Hepatocyte (in vitro differentiated cells): ENCODE data around the gene SLC22A15. TPM values are rescaled to one million over a fixed set of nuclear protein-coding genes. Genes with fewer than 3 reads are reported as not detected.

ENCODE experiments used
- DNase-seq: peaks from one replicate; pipeline ENCODE4 v3.0.0-alpha.2; 2016; ENCODE audit warnings: low spot score
- H2AFZ ChIP-seq: fragments of 200-600 bp; sonication (generic); 2 replicates; pipeline ENCODE4 v1.6.0; 2016; ENCODE audit warnings: antibody characterized with exemption, mild to moderate bottlenecking
- H3K27ac ChIP-seq: fragments of 200-600 bp; sonication (generic); 2 replicates; pipeline ENCODE4 v1.5.1; 2016; ENCODE audit warnings: mild to moderate bottlenecking
- H3K27me3 ChIP-seq: fragments of 200-600 bp; sonication (generic); 2 replicates; pipeline ENCODE4 v1.6.1; 2016
- H3K36me3 ChIP-seq: fragments of 200-600 bp; sonication (generic); replicated peaks from 2 replicates; pipeline ENCODE4 v1.5.1; 2016; ENCODE audit warnings: low read depth; ENCODE audit not compliant: insufficient read depth
- H3K4me1 ChIP-seq: fragments of 200-600 bp; sonication (generic); 2 replicates; pipeline ENCODE4 v1.5.1; 2016; ENCODE audit warnings: mild to moderate bottlenecking, moderate library complexity; ENCODE audit not compliant: insufficient read depth
- H3K4me2 ChIP-seq: fragments of 200-600 bp; sonication (generic); 2 replicates; pipeline ENCODE4 v1.6.0; 2016
- H3K4me3 ChIP-seq: fragments of 200-600 bp; sonication (generic); 2 replicates; pipeline ENCODE4 v1.5.1; 2016; ENCODE audit warnings: mild to moderate bottlenecking
- H3K79me2 ChIP-seq: fragments of 200-600 bp; sonication (generic); 2 replicates; pipeline ENCODE4 v1.6.0; 2017; ENCODE audit warnings: mild to moderate bottlenecking
- H3K9me2 ChIP-seq: fragments of 200-600 bp; sonication (generic); replicated peaks from 2 replicates; pipeline ENCODE4 v1.6.0; 2017; ENCODE audit warnings: mild to moderate bottlenecking; ENCODE audit not compliant: insufficient read depth
- H3K9me3 ChIP-seq: fragments of 200-600 bp; sonication (generic); 2 replicates; pipeline ENCODE4 v1.5.1; 2016; ENCODE audit warnings: low read depth, mild to moderate bottlenecking
- H4K20me1 ChIP-seq: fragments of 200-600 bp; sonication (generic); 2 replicates; pipeline ENCODE4 v1.6.0; 2016; ENCODE audit warnings: mild to moderate bottlenecking; ENCODE audit not compliant: insufficient read depth, poor library complexity, severe bottlenecking
- EZH2 ChIP-seq: fragments of 200-600 bp; sonication (generic); IDR thresholded peaks from 2 replicates; pipeline ENCODE4 v1.6.1; 2016; ENCODE audit warnings: antibody characterized with exemption, mild to moderate bottlenecking, borderline replicate concordance
- EZH2phosphoT487 ChIP-seq: fragments of 200-600 bp; sonication (generic); IDR thresholded peaks from one replicate; pipeline ENCODE4 v1.6.1; 2018; ENCODE audit warnings: antibody characterized with exemption, mild to moderate bottlenecking, low read depth, moderate library complexity; ENCODE audit not compliant: unreplicated experiment, severe bottlenecking
- WGBS: methylation state at CpG from one replicate; pipeline ENCODE4 v1.1.6; 2016; ENCODE audit warnings: low lambda C conversion rate; ENCODE audit errors: missing lambda C conversion rate; 5-methylcytosine and 5-hydroxymethylcytosine counted together
- polyA plus RNA-seq: library from polyadenylated mRNA; unstranded; fragments of >200 nt; fragmentation: Nextera tagmentation; extraction: Ambion mirVana; gene quantifications from 2 replicates; pipeline ENCODE4 v1.2.1, GENCODE V29; 2016
- total RNA-seq: library from RNA; depleted of rRNA; stranded (reverse); fragments of >200 nt; gene quantifications from 2 replicates; pipeline ENCODE4 v1.2.3, GENCODE V29; 2014
- TF ChIP-seq, protein P1 (sequence below): fragments of 200-600 bp; sonication (generic); IDR thresholded peaks from 2 replicates; pipeline ENCODE4 v1.5.1; 2016; ENCODE audit warnings: antibody characterized with exemption, mild to moderate bottlenecking; ENCODE audit not compliant: poor library complexity

The SLC22A15 gene
- total and polyA plus RNA-seq, 2 experiments from 2014 or later = 3.4 to 5.4 TPM

DNA sequence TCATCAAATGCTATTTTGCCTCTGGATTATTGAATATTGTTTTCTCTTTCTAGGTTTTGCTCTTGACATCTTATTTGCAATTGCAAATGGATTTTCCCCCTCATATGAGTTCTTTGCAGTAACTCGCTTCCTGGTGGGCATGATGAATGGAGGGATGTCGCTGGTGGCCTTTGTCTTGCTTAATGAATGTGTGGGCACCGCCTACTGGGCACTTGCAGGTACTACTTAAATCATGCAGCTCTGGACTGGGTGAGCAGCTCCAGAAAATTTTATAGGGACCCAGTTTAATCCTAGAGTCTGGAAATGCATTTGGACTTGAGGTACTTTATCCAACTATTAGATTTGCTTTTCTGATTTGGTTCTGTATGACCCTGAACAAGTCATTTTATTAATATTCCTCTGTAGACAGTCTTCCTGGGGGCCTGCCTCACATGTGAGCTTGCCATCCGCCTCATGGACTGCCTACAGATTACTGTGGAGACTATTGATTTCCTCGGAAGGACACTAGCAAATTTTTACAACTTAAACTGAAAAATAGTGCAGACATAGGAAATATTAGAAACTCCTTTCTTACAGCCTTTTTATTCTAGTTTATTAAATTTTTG is 44.5 kb downstream of the SLC22A15 start:
- WGBS = 68% methylated on average over 5 of the region's 5 CpGs
- no peaks in the 10 kb centered on the region for H3K27me3 ChIP-seq
- TF ChIP-seq EZH2phosphoT487 (no peak), EZH2 (no peak)
- TF ChIP-seq, protein P1, sequence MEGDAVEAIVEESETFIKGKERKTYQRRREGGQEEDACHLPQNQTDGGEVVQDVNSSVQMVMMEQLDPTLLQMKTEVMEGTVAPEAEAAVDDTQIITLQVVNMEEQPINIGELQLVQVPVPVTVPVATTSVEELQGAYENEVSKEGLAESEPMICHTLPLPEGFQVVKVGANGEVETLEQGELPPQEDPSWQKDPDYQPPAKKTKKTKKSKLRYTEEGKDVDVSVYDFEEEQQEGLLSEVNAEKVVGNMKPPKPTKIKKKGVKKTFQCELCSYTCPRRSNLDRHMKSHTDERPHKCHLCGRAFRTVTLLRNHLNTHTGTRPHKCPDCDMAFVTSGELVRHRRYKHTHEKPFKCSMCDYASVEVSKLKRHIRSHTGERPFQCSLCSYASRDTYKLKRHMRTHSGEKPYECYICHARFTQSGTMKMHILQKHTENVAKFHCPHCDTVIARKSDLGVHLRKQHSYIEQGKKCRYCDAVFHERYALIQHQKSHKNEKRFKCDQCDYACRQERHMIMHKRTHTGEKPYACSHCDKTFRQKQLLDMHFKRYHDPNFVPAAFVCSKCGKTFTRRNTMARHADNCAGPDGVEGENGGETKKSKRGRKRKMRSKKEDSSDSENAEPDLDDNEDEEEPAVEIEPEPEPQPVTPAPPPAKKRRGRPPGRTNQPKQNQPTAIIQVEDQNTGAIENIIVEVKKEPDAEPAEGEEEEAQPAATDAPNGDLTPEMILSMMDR = peak; percentile 51
- no peak overlapping the region for H2AFZ ChIP-seq
- no peaks in the 10 kb centered on the region for H3K9me3 ChIP-seq
- no peaks in the 10 kb centered on the region for H3K36me3 ChIP-seq
- no peaks in the 10 kb centered on the region for H3K9me2 ChIP-seq
- H3K4me3 ChIP-seq = no peak overlapping the region
- H3K4me1 ChIP-seq = no peaks in the 10 kb centered on the region
- no peak overlapping the region for H3K4me2 ChIP-seq
- H3K79me2 ChIP-seq = no peaks in the 10 kb centered on the region
- no peaks in the 10 kb centered on the region for H4K20me1 ChIP-seq
- DNase-seq = peak; percentile 68
- no peak overlapping the region for H3K27ac ChIP-seq

DNA sequence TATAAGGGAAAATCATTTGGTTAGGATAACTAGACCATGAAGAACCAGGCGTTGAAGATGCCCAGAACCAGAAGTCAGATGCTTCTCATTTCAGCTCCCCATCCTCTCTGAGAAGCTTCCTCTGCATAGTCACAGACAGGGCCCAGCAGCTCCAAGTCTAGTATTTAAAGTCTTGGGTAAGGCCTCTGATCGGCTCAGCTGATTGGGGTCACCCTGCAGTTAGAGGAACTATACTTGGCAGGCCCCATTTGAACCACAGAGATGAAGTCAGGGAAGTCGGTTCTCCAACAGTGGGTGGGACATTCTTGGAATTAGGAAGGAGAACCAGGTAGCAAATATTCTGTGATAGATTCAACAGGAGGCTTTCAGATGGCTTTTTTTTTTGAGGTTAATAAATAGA is 48.3 kb downstream of the SLC22A15 start:
- Histone ChIP-seq H3K9me2 (no peaks in the 10 kb centered on the region), H2AFZ (no peak overlapping the region), H4K20me1 (no peaks in the 10 kb centered on the region), H3K79me2 (no peaks in the 10 kb centered on the region), H3K27me3 (no peaks in the 10 kb centered on the region), H3K36me3 (no peaks in the 10 kb centered on the region), H3K4me1 (no peaks in the 10 kb centered on the region), H3K4me3 (no peak overlapping the region), H3K4me2 (no peak overlapping the region), H3K27ac (no peak overlapping the region), H3K9me3 (no peaks in the 10 kb centered on the region)
- no peak for DNase-seq
- WGBS = 58% methylated on average over 3 of the region's 3 CpGs
- no peak for TF ChIP-seq EZH2
- no peak for TF ChIP-seq EZH2phosphoT487
- TF ChIP-seq, protein P1 = no peak

DNA sequence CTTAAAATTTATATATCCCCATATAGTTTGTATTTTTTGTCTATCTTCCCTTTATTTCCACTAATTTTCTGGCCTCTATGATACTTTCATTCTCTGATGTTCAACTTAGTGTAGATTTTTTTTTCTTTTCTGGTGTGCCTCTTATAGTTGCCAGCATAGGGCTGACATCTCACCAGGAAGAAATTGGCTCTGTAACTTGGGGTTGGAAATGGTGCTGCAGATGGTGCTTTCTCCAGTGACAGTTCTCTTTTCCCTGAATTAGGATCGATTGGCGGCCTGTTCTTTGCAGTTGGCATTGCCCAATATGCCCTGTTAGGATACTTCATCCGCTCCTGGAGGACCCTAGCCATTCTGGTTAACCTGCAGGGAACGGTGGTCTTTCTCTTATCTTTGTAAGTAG is 50.3 kb downstream of the SLC22A15 start:
- no peaks in the 10 kb centered on the region for H3K27me3 ChIP-seq
- 97% methylated on average over 4 of the region's 4 CpGs for WGBS
- H4K20me1 ChIP-seq = no peaks in the 10 kb centered on the region
- no peaks in the 10 kb centered on the region for H3K4me1 ChIP-seq
- H3K36me3 ChIP-seq = no peaks in the 10 kb centered on the region
- H3K79me2 ChIP-seq = no peaks in the 10 kb centered on the region
- no peak overlapping the region for H3K4me3 ChIP-seq
- H3K9me2 ChIP-seq = no peaks in the 10 kb centered on the region
- H3K27ac ChIP-seq = no peak overlapping the region
- no peak for DNase-seq
- H3K4me2 ChIP-seq = no peak overlapping the region
- H3K9me3 ChIP-seq = no peaks in the 10 kb centered on the region
- no peak for TF ChIP-seq EZH2
- TF ChIP-seq EZH2phosphoT487 = no peak
- TF ChIP-seq, protein P1 = no peak
- no peak overlapping the region for H2AFZ ChIP-seq

DNA sequence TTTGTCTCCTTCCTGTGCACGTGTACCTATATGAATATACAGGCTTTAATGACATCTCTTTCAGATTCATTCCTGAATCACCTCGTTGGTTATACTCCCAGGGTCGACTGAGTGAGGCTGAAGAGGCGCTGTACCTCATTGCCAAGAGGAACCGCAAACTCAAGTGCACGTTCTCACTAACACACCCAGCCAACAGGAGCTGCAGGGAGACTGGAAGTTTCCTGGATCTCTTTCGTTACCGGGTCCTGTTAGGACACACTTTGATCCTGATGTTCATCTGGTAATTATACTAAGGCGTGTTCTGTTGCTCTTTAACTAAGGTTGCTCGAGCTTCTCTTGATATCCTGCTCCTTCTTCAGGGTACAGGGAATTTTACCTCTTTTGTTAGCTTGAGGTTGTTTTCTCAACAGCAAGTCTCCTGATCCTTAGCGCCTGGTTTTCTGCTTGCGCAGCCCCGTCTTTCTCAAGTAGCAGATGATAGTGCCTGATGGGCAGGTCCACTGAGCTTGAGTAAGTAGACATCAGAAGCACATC is 55.1 kb downstream of the SLC22A15 start:
- Histone ChIP-seq H3K4me2 (no peak overlapping the region), H2AFZ (no peak overlapping the region), H3K79me2 (no peaks in the 10 kb centered on the region), H3K9me3 (no peaks in the 10 kb centered on the region), H3K36me3 (peaks cover 4% of the 10 kb centered on the region), H4K20me1 (no peaks in the 10 kb centered on the region), H3K27ac (no peak overlapping the region), H3K27me3 (no peaks in the 10 kb centered on the region), H3K9me2 (no peaks in the 10 kb centered on the region), H3K4me1 (no peaks in the 10 kb centered on the region), H3K4me3 (no peak overlapping the region)
- 85% methylated on average over 13 of the region's 13 CpGs for WGBS
- peak; percentile 13 for DNase-seq
- TF ChIP-seq, protein P1 = no peak
- TF ChIP-seq EZH2phosphoT487 (no peak), EZH2 (no peak)
